GM23338 (cell line): ENCODE measurements around the gene PTPRH.

Experiments used
- CREB1 ChIP-seq: fragments of 250-450 bp; sonication (Bioruptor Pico); IDR thresholded peaks from 2 replicates; pipeline ENCODE4 v1.5.0; 2020; ENCODE audit warnings: low read depth, mild to moderate bottlenecking, moderate library complexity
- CTCF ChIP-seq, 2 experiments: fragments of 200-600 bp in 1 of 2; sonication (generic) in 1 of 2; conservative IDR thresholded peaks; 2 replicates each; pipeline versions ENCODE4 v1.5.1 to v1.6.1; 2016 to 2017; ENCODE audit warnings: antibody characterized with exemption in 2 of 2, low read depth in 2 of 2, mild to moderate bottlenecking in 2 of 2, moderate library complexity in 1 of 2
- EZH2 ChIP-seq: fragments of 200-600 bp; sonication (generic); IDR thresholded peaks from one replicate; pipeline ENCODE4 v1.8.0; 2017; ENCODE audit warnings: antibody characterized with exemption, mild to moderate bottlenecking, low read depth; ENCODE audit not compliant: unreplicated experiment
- EZH2phosphoT487 ChIP-seq: fragments of 200-600 bp; sonication (generic); IDR thresholded peaks from one replicate; pipeline ENCODE4 v1.8.1; 2018; ENCODE audit warnings: antibody characterized with exemption; ENCODE audit not compliant: unreplicated experiment
- POLR2AphosphoS5 ChIP-seq: IDR thresholded peaks from 2 replicates; pipeline ENCODE4 v1.6.1; 2016; ENCODE audit warnings: antibody characterized with exemption, low read depth
- REST ChIP-seq: IDR thresholded peaks from one replicate; pipeline ENCODE4 v1.6.1; 2018; ENCODE audit warnings: antibody characterized with exemption; ENCODE audit not compliant: unreplicated experiment

GRCh38 chr19:55252760-55253663 is 43.7 kb upstream of the PTPRH start:
- no peak for TF ChIP-seq POLR2AphosphoS5
- no peak for TF ChIP-seq CREB1 (CRISPR knock-in tag)
- no peak for TF ChIP-seq CTCF (conservative IDR thresholded peaks at IDR 0.05; ENCODE audit: low read depth in 2 of 2)
- no peak for TF ChIP-seq EZH2
- no peak for TF ChIP-seq REST
- TF ChIP-seq EZH2phosphoT487 = no peak
